Measurements from ENCODE around the gene ATP6V1G1.

- no peak for TF ChIP-seq CTCF (optimal IDR thresholded peaks at IDR 0.05 in 1 of 3, IDR thresholded peaks at IDR 0.05 in 1 of 3, conservative IDR thresholded peaks at IDR 0.05 in 1 of 3; ENCODE audit: extremely low read depth in 1 of 3, insufficient read depth in 2 of 3, low read length in 3 of 3)
- TF ChIP-seq EZH2 (IDR thresholded peaks at IDR 0.05; ENCODE audit: low read length) = no peak
Observed at GRCh38 chr9:114629563-114630090, 42.1 kb downstream of the ATP6V1G1 start.
